ENCODE measurements around the gene RPS21. TPM values are rescaled to one million over a fixed set of nuclear protein-coding genes. Genes with fewer than 3 reads are reported as not detected.
"Not testable (repeated sequence)": the region's sequence is repeated elsewhere in the genome, so short reads cannot be mapped to it uniquely, and the experiment has no call there.

RPS21 gene
- total RNA-seq, 1 donor from 2014 or later: 1,907 TPM

- no peaks in the 10 kb centered on the region for H3K9me3 Mint-ChIP-seq
- intact Hi-C loops (cut with micrococcal nuclease): no loop called here
- no peak for DNase-seq (ENCODE audit: low spot score)
- no peak overlapping the region for H3K27ac Mint-ChIP-seq
- H3K4me1 Mint-ChIP-seq (ENCODE audit: low read depth): no peaks in the 10 kb centered on the region
- H3K4me3 Mint-ChIP-seq: no peak overlapping the region
- H3K27me3 Mint-ChIP-seq (ENCODE audit: insufficient read depth): peaks cover 21% of the 10 kb centered on the region
- H3K36me3 Mint-ChIP-seq (ENCODE audit: low read depth): no peaks in the 10 kb centered on the region
These were observed 15.9 kb upstream of the RPS21 start for GRCh38 chr20:62370807-62371587.

- Mint-ChIP-seq H3K36me3 (ENCODE audit: low read depth) (no peaks in the 10 kb centered on the region), H3K4me1 (ENCODE audit: low read depth) (no peaks in the 10 kb centered on the region), H3K27me3 (ENCODE audit: insufficient read depth) (peaks cover 21% of the 10 kb centered on the region), H3K27ac (no peak overlapping the region), H3K4me3 (no peak overlapping the region), H3K9me3 (no peaks in the 10 kb centered on the region)
- intact Hi-C loops (cut with micrococcal nuclease): no loop called here
- no peak for DNase-seq (ENCODE audit: low spot score)
These were observed 15.3 kb upstream of the RPS21 start for GRCh38 chr20:62371588-62372041.

- intact Hi-C loops (cut with micrococcal nuclease): no loop called here
- Mint-ChIP-seq H3K36me3 (ENCODE audit: low read depth) (no peaks in the 10 kb centered on the region), H3K4me3 (no peak overlapping the region), H3K27me3 (ENCODE audit: insufficient read depth) (peaks cover 21% of the 10 kb centered on the region), H3K27ac (no peak overlapping the region), H3K4me1 (ENCODE audit: low read depth) (no peaks in the 10 kb centered on the region), H3K9me3 (no peaks in the 10 kb centered on the region)
- no peak for DNase-seq (ENCODE audit: low spot score)
These were observed 14.6 kb upstream of the RPS21 start for GRCh38 chr20:62372042-62372993.

DNA sequence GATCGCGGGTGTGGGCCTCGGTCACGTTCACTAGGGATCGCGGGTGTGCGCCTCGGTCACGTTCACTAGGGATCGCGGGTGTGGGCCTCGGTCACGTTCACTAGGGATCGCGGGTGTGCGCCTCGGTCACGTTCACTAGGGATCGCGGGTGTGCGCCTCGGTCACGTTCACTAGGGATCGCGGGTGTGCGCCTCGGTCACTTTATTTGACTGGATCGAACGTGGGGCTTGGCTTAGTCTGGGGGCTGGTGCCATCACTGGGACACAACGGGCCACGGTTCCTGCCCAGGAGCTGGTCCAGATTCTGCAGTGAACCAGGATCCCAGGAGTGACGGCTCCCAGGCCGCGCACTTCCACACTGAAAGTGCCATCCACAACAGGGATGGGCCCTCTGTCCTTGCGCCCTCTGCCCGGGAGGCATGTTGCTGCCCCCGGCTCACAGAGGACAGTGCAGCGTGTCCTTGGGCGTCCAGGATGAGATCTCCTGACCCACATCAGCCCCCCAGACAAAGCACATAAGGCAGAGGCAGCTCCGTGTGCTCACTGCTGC is 13.2 kb upstream of the RPS21 start:
- H3K4me1 Mint-ChIP-seq (ENCODE audit: low read depth); DNase-seq (ENCODE audit: low spot score); H3K4me3 Mint-ChIP-seq; intact Hi-C loops (cut with micrococcal nuclease); H3K9me3 Mint-ChIP-seq; H3K36me3 Mint-ChIP-seq (ENCODE audit: low read depth); H3K27ac Mint-ChIP-seq: not testable (repeated sequence)
- H3K27me3 Mint-ChIP-seq (ENCODE audit: insufficient read depth): peaks cover 12% of the 10 kb centered on the region

DNA sequence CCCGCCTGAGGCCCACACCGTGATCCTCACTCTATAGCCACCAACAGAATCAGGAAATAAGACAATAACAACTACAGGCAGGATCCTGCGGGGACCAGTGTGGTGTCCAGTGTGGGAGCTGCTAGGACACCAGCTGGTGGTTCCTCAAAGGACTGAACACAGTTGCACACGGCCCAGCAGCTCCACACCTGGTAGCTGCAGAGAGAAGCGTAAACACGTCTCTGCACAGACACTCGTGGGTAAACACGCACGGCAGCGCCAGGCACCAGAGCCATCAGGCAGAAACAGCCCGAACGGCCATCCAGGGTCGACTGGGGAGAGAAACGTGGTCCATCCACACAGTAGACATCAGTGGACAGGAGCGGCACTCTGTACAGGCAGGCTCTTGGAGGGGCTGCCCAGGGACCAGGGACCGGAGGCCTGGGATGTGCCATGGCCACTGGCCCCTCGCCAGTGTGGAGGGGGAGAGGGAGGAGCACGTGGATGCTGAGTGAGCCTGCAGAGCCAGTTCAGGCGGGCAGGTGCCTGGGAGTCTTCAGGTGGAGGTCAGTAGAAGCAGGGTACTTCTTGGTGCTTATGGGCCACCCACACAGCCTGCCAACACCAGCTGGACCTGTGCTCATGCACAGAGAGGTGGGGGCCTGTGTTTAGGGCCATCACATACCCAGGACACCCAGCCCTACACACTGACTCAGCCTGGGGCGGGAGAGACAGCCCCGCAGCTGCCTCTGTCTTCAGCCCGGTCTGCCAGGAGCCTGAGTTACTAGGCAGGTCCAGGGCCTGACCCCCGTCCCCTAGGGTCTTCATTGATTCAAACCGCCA is 12.4 kb upstream of the RPS21 start:
- no peaks in the 10 kb centered on the region for H3K9me3 Mint-ChIP-seq
- no peaks in the 10 kb centered on the region for H3K4me1 Mint-ChIP-seq (ENCODE audit: low read depth)
- H3K27ac Mint-ChIP-seq: no peak overlapping the region
- H3K36me3 Mint-ChIP-seq (ENCODE audit: low read depth): no peaks in the 10 kb centered on the region
- H3K27me3 Mint-ChIP-seq (ENCODE audit: insufficient read depth): peaks cover 5% of the 10 kb centered on the region
- no peak overlapping the region for H3K4me3 Mint-ChIP-seq
- intact Hi-C loops (cut with micrococcal nuclease): no loop called here
- DNase-seq (ENCODE audit: low spot score): no peak

- Mint-ChIP-seq H3K4me3 (no peak overlapping the region), H3K27ac (no peak overlapping the region), H3K4me1 (ENCODE audit: low read depth) (no peaks in the 10 kb centered on the region), H3K9me3 (no peaks in the 10 kb centered on the region), H3K36me3 (ENCODE audit: low read depth) (no peaks in the 10 kb centered on the region), H3K27me3 (ENCODE audit: insufficient read depth) (peaks cover 4% of the 10 kb centered on the region)
- no peak for DNase-seq (ENCODE audit: low spot score)
- intact Hi-C loops (cut with micrococcal nuclease): no loop called here
These were observed 10.5 kb upstream of the RPS21 start for GRCh38 chr20:62376112-62377063.

DNA sequence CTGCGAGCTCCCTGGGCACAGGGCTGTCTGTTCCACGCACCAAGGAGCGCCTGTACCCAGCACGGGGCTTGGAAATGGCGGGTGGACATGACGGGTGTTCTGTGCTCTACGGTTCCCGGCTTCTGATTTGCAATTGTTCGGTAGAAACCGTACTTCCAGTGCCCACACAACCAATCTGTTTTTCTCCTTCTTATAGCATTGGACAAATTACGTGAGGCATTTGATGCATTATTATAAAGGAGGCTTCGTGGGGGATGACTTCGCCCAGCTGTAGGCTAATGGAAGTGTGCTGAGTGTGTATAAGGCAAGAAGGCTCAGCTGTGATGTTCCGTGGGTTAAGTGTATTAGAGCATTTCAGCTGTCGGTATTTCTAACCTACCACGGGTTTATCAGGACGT is 9.8 kb upstream of the RPS21 start:
- Mint-ChIP-seq H3K4me3 (no peak overlapping the region), H3K36me3 (ENCODE audit: low read depth) (peaks cover 4% of the 10 kb centered on the region), H3K27ac (no peak overlapping the region), H3K4me1 (ENCODE audit: low read depth) (no peaks in the 10 kb centered on the region), H3K27me3 (ENCODE audit: insufficient read depth) (peaks cover 4% of the 10 kb centered on the region), H3K9me3 (peaks cover 4% of the 10 kb centered on the region)
- intact Hi-C loops (cut with micrococcal nuclease): no loop called here
- no peak for DNase-seq (ENCODE audit: low spot score)

- H3K9me3 Mint-ChIP-seq: peaks cover 5% of the 10 kb centered on the region
- intact Hi-C loops (cut with micrococcal nuclease): no loop called here
- H3K27ac Mint-ChIP-seq: no peak overlapping the region
- DNase-seq (ENCODE audit: low spot score): no peak
- no peak overlapping the region for H3K4me3 Mint-ChIP-seq
- peaks cover 4% of the 10 kb centered on the region for H3K27me3 Mint-ChIP-seq (ENCODE audit: insufficient read depth)
- H3K4me1 Mint-ChIP-seq (ENCODE audit: low read depth): peaks cover 3% of the 10 kb centered on the region
- peaks cover 8% of the 10 kb centered on the region for H3K36me3 Mint-ChIP-seq (ENCODE audit: low read depth)
These were observed 9.2 kb upstream of the RPS21 start for GRCh38 chr20:62377615-62378178.

DNA sequence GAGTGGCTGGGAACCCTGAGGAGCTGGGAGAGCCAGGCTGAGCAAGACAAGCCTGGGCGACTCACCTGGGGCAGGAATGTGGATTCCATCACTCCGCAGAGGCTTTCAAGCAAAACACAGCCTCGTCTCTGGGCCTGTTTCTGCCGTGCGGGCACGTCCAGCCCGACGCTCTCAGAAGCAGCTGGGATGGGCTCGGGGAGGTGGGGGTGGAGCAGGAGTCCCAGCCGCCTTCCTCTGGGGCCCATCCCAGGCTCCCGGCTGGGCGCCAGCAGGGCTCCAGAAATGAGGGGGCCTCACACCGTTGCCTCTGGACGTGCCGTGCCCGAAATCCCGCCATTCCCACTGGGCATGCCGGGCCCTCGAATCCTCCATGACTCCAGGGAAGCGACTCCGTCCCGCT is 8.7 kb upstream of the RPS21 start:
- H3K4me3 Mint-ChIP-seq: no peak overlapping the region
- no peaks in the 10 kb centered on the region for H3K27me3 Mint-ChIP-seq (ENCODE audit: insufficient read depth)
- intact Hi-C loops (cut with micrococcal nuclease): no loop called here
- no peak for DNase-seq (ENCODE audit: low spot score)
- peaks cover 6% of the 10 kb centered on the region for H3K4me1 Mint-ChIP-seq (ENCODE audit: low read depth)
- peaks cover 11% of the 10 kb centered on the region for H3K36me3 Mint-ChIP-seq (ENCODE audit: low read depth)
- H3K9me3 Mint-ChIP-seq: peaks cover 5% of the 10 kb centered on the region
- no peak overlapping the region for H3K27ac Mint-ChIP-seq

DNA sequence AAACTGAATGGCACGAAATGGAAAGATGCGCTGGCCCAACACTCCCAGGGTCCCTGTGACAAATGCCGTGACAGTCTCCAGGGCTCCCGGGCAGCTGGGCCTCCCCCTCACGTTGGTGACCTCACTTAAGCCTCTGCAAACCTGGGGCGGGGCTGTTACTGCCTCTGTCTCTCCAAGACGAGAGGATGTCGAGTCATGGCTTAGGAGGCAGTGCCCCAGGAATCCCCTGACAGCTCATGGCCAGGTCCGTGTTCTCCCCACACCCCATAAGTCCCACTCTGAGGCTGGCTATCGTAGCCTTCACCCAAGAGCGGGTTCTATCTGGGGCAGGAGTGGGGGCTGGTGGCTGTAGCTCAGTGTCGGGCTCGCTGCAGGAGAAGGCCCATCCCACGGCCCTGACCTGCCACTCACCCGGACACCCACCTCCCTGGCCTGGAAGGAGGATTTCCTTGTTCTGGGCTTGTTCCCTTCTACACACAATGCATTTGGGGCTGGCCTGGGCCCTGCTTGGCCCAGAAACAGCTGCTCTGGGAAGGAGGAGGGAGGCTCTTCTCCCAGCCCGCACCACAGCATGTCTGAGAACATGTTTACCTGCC is 5.6 kb upstream of the RPS21 start:
- H3K27ac Mint-ChIP-seq: no peak overlapping the region
- intact Hi-C loops (cut with micrococcal nuclease): loop anchor here (10.0 kb wide), 1 partner anchor 234 kb away; no protein-coding TSS in a partner anchor
- H3K4me1 Mint-ChIP-seq (ENCODE audit: low read depth): peaks cover 17% of the 10 kb centered on the region
- H3K27me3 Mint-ChIP-seq (ENCODE audit: insufficient read depth): no peaks in the 10 kb centered on the region
- DNase-seq (ENCODE audit: low spot score): no peak
- no peak overlapping the region for H3K4me3 Mint-ChIP-seq
- peaks cover 5% of the 10 kb centered on the region for H3K9me3 Mint-ChIP-seq
- peaks cover 16% of the 10 kb centered on the region for H3K36me3 Mint-ChIP-seq (ENCODE audit: low read depth)

- Mint-ChIP-seq H3K4me1 (ENCODE audit: low read depth) (peaks cover 17% of the 10 kb centered on the region), H3K27ac (no peak overlapping the region), H3K4me3 (no peak overlapping the region), H3K9me3 (peaks cover 5% of the 10 kb centered on the region), H3K27me3 (ENCODE audit: insufficient read depth) (no peaks in the 10 kb centered on the region), H3K36me3 (ENCODE audit: low read depth) (peaks cover 16% of the 10 kb centered on the region)
- no peak for DNase-seq (ENCODE audit: low spot score)
- intact Hi-C loops (cut with micrococcal nuclease): loop anchor here (1.0 to 10.0 kb wide), 3 partner anchors 80 to 372 kb away; partner anchors contain the start of gene ADRM1
These were observed 5.1 kb upstream of the RPS21 start for GRCh38 chr20:62381842-62382241.
